Smooth muscle cell (in vitro differentiated cells): ENCODE measurements around the gene FBRS. TPM values are rescaled to one million over a fixed set of nuclear protein-coding genes. Genes with fewer than 3 reads are reported as not detected.
"Not testable (repeated sequence)": the region's sequence is repeated elsewhere in the genome, so short reads cannot be mapped to it uniquely, and the experiment has no call there.

ENCODE experiments used
- DNase-seq: peaks from one replicate; lab custom pipeline; 2025; ENCODE audit not compliant: unreplicated experiment; lab: John Stamatoyannopoulos, UW
- H2AFZ ChIP-seq: fragments of 200-600 bp; sonication (generic); 2 replicates; pipeline ENCODE4 v1.6.0; 2016; ENCODE audit warnings: antibody characterized with exemption, low read depth, mild to moderate bottlenecking
- H3F3A ChIP-seq: fragments of 200-600 bp; sonication (generic); 2 replicates; pipeline ENCODE4 v1.6.0; 2017; ENCODE audit warnings: antibody characterized with exemption, low read depth
- H3K27ac ChIP-seq: fragments of 200-600 bp; sonication (generic); 2 replicates; pipeline ENCODE4 v1.5.1; 2016; ENCODE audit warnings: low read depth, mild to moderate bottlenecking
- H3K27me3 ChIP-seq: fragments of 200-600 bp; sonication (generic); 2 replicates; pipeline ENCODE4 v1.6.1; 2016; ENCODE audit warnings: low read depth, mild to moderate bottlenecking
- H3K36me3 ChIP-seq: fragments of 200-600 bp; sonication (generic); 2 replicates; pipeline ENCODE4 v1.5.1; 2016; ENCODE audit warnings: low read depth
- H3K4me1 ChIP-seq: fragments of 200-600 bp; sonication (generic); 2 replicates; pipeline ENCODE4 v1.5.1; 2016; ENCODE audit warnings: low read depth
- H3K4me2 ChIP-seq: fragments of 200-600 bp; sonication (generic); 2 replicates; pipeline ENCODE4 v1.6.0; 2016; ENCODE audit warnings: mild to moderate bottlenecking
- H3K4me3 ChIP-seq: fragments of 200-600 bp; sonication (generic); 2 replicates; pipeline ENCODE4 v1.5.1; 2016; ENCODE audit warnings: mild to moderate bottlenecking
- H3K79me2 ChIP-seq: fragments of 200-600 bp; sonication (generic); 2 replicates; pipeline ENCODE4 v1.6.0; 2016; ENCODE audit warnings: low read depth, mild to moderate bottlenecking
- H3K9ac ChIP-seq: fragments of 200-600 bp; sonication (generic); 2 replicates; pipeline ENCODE4 v1.6.0; 2016; ENCODE audit warnings: low read depth
- H3K9me3 ChIP-seq: fragments of 200-600 bp; sonication (generic); replicated peaks from 2 replicates; pipeline ENCODE4 v1.5.1; 2016; ENCODE audit warnings: low read depth
- H4K20me1 ChIP-seq: fragments of 200-600 bp; sonication (generic); 2 replicates; pipeline ENCODE4 v1.6.0; 2016; ENCODE audit warnings: low read depth
- CTCF ChIP-seq: fragments of 200-600 bp; sonication (generic); IDR thresholded peaks from 2 replicates; pipeline ENCODE4 v1.5.1; 2017; ENCODE audit warnings: borderline replicate concordance, mild to moderate bottlenecking, antibody characterized with exemption; ENCODE audit not compliant: insufficient read depth, poor library complexity, severe bottlenecking
- WGBS: methylation state at CpG from one replicate; pipeline ENCODE4 v1.1.7; 2016; ENCODE audit warnings: low lambda C conversion rate; 5-methylcytosine and 5-hydroxymethylcytosine counted together
- polyA plus RNA-seq: library from polyadenylated mRNA; unstranded; fragments of >200 nt; fragmentation: Nextera tagmentation; extraction: Ambion mirVana; gene quantifications from 2 replicates; pipeline ENCODE4 v1.2.1, GENCODE V29; 2016
- total RNA-seq: library from RNA; depleted of rRNA; stranded (reverse); fragments of >200 nt; gene quantifications from 2 replicates; pipeline ENCODE4 v1.2.3, GENCODE V29; 2014

Gene FBRS
- total and polyA plus RNA-seq, 2 experiments from 2014 or later, result 18.3 to 21.9 TPM

GRCh38 chr16:30699615-30700099 lies 41.4 kb downstream of the FBRS start:
- TF ChIP-seq CTCF, result no peak
- H3K36me3 ChIP-seq, result peaks cover 7% of the 10 kb centered on the region
- WGBS, result 41% methylated on average over 8 of the region's 8 CpGs
- no peaks in the 10 kb centered on the region for H3K27me3 ChIP-seq
- peaks cover 19% of the 10 kb centered on the region for H3K4me1 ChIP-seq
- H3K9ac ChIP-seq, result peak overlapping the region; percentile 99
- peak overlapping the region; percentile 91 for H3K4me2 ChIP-seq
- no peak overlapping the region for H2AFZ ChIP-seq
- peaks cover 35% of the 10 kb centered on the region for H3K79me2 ChIP-seq
- H3K9me3 ChIP-seq, result no peaks in the 10 kb centered on the region
- H4K20me1 ChIP-seq, result peaks cover 30% of the 10 kb centered on the region
- peak overlapping the region; percentile 100 for H3K27ac ChIP-seq
- no peak for DNase-seq
- peaks cover 15% of the 10 kb centered on the region for H3F3A ChIP-seq
- H3K4me3 ChIP-seq, result peak overlapping the region; percentile 74

DNA sequence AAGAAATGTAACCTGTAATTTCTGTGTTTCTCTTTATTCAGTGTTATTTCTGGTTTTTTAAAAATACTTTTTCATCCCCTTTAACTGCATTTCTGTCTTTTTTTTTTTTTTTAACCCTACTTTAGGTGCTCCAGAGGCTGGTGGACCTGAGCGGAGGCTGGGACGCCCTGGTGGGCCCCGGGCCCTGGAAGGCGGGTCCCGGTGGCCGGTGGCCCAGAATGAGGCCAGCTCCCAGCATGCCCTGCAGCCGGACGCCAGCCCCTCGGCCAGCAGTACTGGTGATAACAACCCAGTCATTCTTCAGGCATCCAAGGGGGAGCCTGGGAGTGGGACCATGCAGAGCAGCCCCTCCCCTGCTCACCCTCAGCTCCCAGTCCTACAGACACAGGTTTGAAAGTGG lies 42.3 kb downstream of the FBRS start:
- 78% methylated on average over 4 of the region's 9 CpGs for WGBS
- Histone ChIP-seq H3K27ac (peak overlapping the region; percentile 100), H3K9me3 (no peaks in the 10 kb centered on the region), H3K4me2 (peak overlapping the region; percentile 91), H3K36me3 (peaks cover 11% of the 10 kb centered on the region), H3K4me3 (peak overlapping the region; percentile 74), H3K79me2 (peaks cover 35% of the 10 kb centered on the region), H2AFZ (no peak overlapping the region), H3F3A (peaks cover 15% of the 10 kb centered on the region), H3K27me3 (no peaks in the 10 kb centered on the region), H3K9ac (no peak overlapping the region), H4K20me1 (peaks cover 30% of the 10 kb centered on the region), H3K4me1 (peaks cover 19% of the 10 kb centered on the region)
- no peak for TF ChIP-seq CTCF
- no peak for DNase-seq

DNA sequence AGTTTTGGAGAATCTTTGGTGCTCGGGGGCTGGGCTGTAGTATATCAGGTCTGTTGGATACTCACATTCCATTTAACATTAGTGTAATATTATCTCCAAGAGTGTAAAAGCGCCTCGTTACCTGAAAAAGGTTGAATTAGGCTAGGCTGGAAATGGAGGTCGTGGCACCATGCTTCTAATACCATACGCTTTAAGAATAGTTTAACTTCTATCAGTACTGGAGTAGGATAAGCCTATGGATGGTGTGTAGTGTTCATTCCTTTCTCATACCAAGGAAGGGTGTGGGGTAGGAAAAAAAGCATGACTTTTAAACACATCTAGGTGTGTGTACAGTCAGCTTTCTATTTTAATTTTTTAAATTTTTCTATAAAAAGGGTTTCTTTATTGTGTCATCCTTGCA lies 42.7 kb downstream of the FBRS start:
- Histone ChIP-seq H3K36me3 (peaks cover 14% of the 10 kb centered on the region), H3K27me3 (no peaks in the 10 kb centered on the region), H3K4me1 (peaks cover 19% of the 10 kb centered on the region), H3K79me2 (peaks cover 35% of the 10 kb centered on the region), H2AFZ (no peak overlapping the region), H3K9me3 (no peaks in the 10 kb centered on the region), H4K20me1 (peaks cover 30% of the 10 kb centered on the region), H3K4me2 (peak overlapping the region; percentile 91), H3K9ac (no peak overlapping the region), H3K4me3 (no peak overlapping the region), H3F3A (peaks cover 15% of the 10 kb centered on the region), H3K27ac (peak overlapping the region; percentile 100)
- 82% methylated on average over 5 of the region's 5 CpGs for WGBS
- no peak for TF ChIP-seq CTCF
- DNase-seq, result no peak

- H3K9ac ChIP-seq, H3K9me3 ChIP-seq, H3K27ac ChIP-seq, H3K27me3 ChIP-seq, DNase-seq, H2AFZ ChIP-seq, H3K4me3 ChIP-seq, H3K4me2 ChIP-seq: not testable (repeated sequence)
- Histone ChIP-seq H4K20me1 (peaks cover 30% of the 10 kb centered on the region), H3K79me2 (peaks cover 42% of the 10 kb centered on the region), H3K36me3 (peaks cover 29% of the 10 kb centered on the region), H3F3A (peaks cover 15% of the 10 kb centered on the region), H3K4me1 (peaks cover 15% of the 10 kb centered on the region)
- WGBS, result 98% methylated on average over 12 of the region's 12 CpGs
Observed at GRCh38 chr16:30703071-30703470, 44.8 kb downstream of the FBRS start.
